Right forelimb (tissue), 1 donor: ENCODE results near the gene SNAP29.
A peak's percentile ranks its signal among the peaks of the same experiment; 100 is the strongest.
"Not testable (repeated sequence)": the region's sequence is repeated elsewhere in the genome, so short reads cannot be mapped to it uniquely, and the experiment has no call there.

ENCODE experiments used
- DNase-seq: peaks from one replicate; pipeline ENCODE4 v3.0.0-alpha.2; 2018

Gene SNAP29

GRCh38 chr22:20867179-20868024 is 8.6 kb downstream of the SNAP29 start:
- no peak for DNase-seq

GRCh38 chr22:20868025-20868962 is 9.5 kb downstream of the SNAP29 start:
- DNase-seq: no peak

- no peak for DNase-seq
These were observed 10.4 kb downstream of the SNAP29 start for GRCh38 chr22:20869234-20869633.

- no peak for DNase-seq
These were observed 14.4 kb downstream of the SNAP29 start for GRCh38 chr22:20873214-20873613.

- DNase-seq: no peak
These were observed 16.5 kb downstream of the SNAP29 start for GRCh38 chr22:20875296-20875695.

GRCh38 chr22:20877715-20878114 is 18.9 kb downstream of the SNAP29 start:
- no peak for DNase-seq

- DNase-seq: no peak
These were observed 22.4 kb downstream of the SNAP29 start for GRCh38 chr22:20881231-20881630.

- no peak for DNase-seq
These were observed 23.3 kb downstream of the SNAP29 start for GRCh38 chr22:20881869-20882815.

- no peak for DNase-seq
These were observed 24.0 kb downstream of the SNAP29 start for GRCh38 chr22:20882855-20883254.

GRCh38 chr22:20884454-20884853 is 25.6 kb downstream of the SNAP29 start:
- no peak for DNase-seq

GRCh38 chr22:20885017-20885556 is 26.3 kb downstream of the SNAP29 start:
- DNase-seq: no peak

GRCh38 chr22:20885557-20886323 is 26.9 kb downstream of the SNAP29 start:
- peak; percentile 71 for DNase-seq

- no peak for DNase-seq
These were observed 28.6 kb downstream of the SNAP29 start for GRCh38 chr22:20887375-20887774.

- DNase-seq: no peak
These were observed 30.4 kb downstream of the SNAP29 start for GRCh38 chr22:20889025-20889704.

- DNase-seq: no peak
These were observed 31.2 kb downstream of the SNAP29 start for GRCh38 chr22:20889904-20890540.

- DNase-seq: no peak
These were observed 32.2 kb downstream of the SNAP29 start for GRCh38 chr22:20890975-20891374.

- DNase-seq: not testable (repeated sequence)
These were observed 38.9 kb downstream of the SNAP29 start for GRCh38 chr22:20897737-20898136.

- DNase-seq: no peak
These were observed 41.1 kb downstream of the SNAP29 start for GRCh38 chr22:20899827-20900423.

GRCh38 chr22:20901093-20902033 is 42.6 kb downstream of the SNAP29 start:
- not testable (repeated sequence) for DNase-seq
